ENCODE results near the gene PLBD2. TPM values are rescaled to one million over a fixed set of nuclear protein-coding genes. Genes with fewer than 3 reads are reported as not detected.

The PLBD2 gene
- total and polyA plus RNA-seq, 10 of the 15 experiments (the other 5 are each of a cell fraction or from before 2014, with no cell fraction given): 1.4 to 16.6 (median 5.9) TPM

GRCh38 chr12:113347107-113347506 lies 11.3 kb upstream of the PLBD2 start:
- FAIRE-seq (no peak), DNase-seq (ENCODE audit: low read depth, low spot score) (no peak), ATAC-seq (no peak; the same call in 2 of the 3 replicates)
- H4K20me1 ChIP-seq (ENCODE audit: control insufficient read depth, insufficient read depth): no peaks in the 10 kb centered on the region
- ChIA-PET RAD21 (ENCODE audit: unreplicated experiment) (interaction anchor here (0.6 kb wide), 1 partner anchor 12 kb away, joined by 4 read pairs; the partner anchor contains the start of gene SLC8B1), CTCF (interaction anchor here (0.5 to 1.2 kb wide), 4 partner anchors 10 to 78 kb away, joined by 3 to 4 read pairs (median 3); no protein-coding TSS in a partner anchor), POLR2A (no interaction called here), SMC1A (ENCODE audit: uncharacterized antibody, unreplicated experiment) (no interaction called here)
- H3K4me2 ChIP-seq (ENCODE audit: control insufficient read depth, insufficient read depth): no peak overlapping the region
- in situ Hi-C loops (cut with MboI) (no loop called here), intact Hi-C loops (cut with micrococcal nuclease; ENCODE audit: unreplicated experiment) (no loop called here)
- H3K27ac ChIP-seq (ENCODE audit: control insufficient read depth, insufficient read depth): no peak overlapping the region
- H3K4me1 ChIP-seq (ENCODE audit: control insufficient read depth, insufficient read depth, low read length): no peaks in the 10 kb centered on the region
- no peak overlapping the region for H3K4me3 ChIP-seq
- H3K79me2 ChIP-seq (ENCODE audit: control insufficient read depth, insufficient read depth, low read length): no peaks in the 10 kb centered on the region
- H3K27me3 ChIP-seq (replicated peaks in 1 of 2; ENCODE audit: control insufficient read depth in 2 of 2, insufficient read depth in 2 of 2, low read length in 1 of 2): no peaks in the 10 kb centered on the region; a peak in 1 of 4 replicates
- no peak overlapping the region for H2AFZ ChIP-seq (ENCODE audit: control insufficient read depth, low read depth, low read length)
- H3K36me3 ChIP-seq (ENCODE audit: control insufficient read depth in 2 of 2, insufficient read depth in 2 of 2, low read length in 1 of 2): no peaks in the 10 kb centered on the region
- WGBS (ENCODE audit: insufficient coverage, insufficient replicate concordance, low lambda C conversion rate, missing lambda C conversion rate): 58% methylated on average over 3 of the region's 3 CpGs
- H3K9ac ChIP-seq (ENCODE audit: control insufficient read depth, insufficient read depth, low read length): no peak overlapping the region
- no TSS peak for BruUV-seq (replicated peaks)
- H3K9me3 ChIP-seq (replicated peaks; ENCODE audit: control insufficient read depth, insufficient read depth, low read length): no peaks in the 10 kb centered on the region
- TF ChIP-seq CHD1 (IDR thresholded peaks at IDR 0.05; ENCODE audit: low read depth, low read length) (no peak), JUNB (IDR thresholded peaks at IDR 0.05) (no peak), MEF2A (IDR thresholded peaks at IDR 0.05; ENCODE audit: insufficient read depth, low read depth, low read length) (no peak), RAD21 (IDR thresholded peaks at IDR 0.05; ENCODE audit: insufficient read depth, low read depth, low read length) (no peak), E2F8 (IDR thresholded peaks at IDR 0.05; ENCODE audit: low read depth, partially characterized antibody) (no peak), POLR2AphosphoS2 (IDR thresholded peaks at IDR 0.05; ENCODE audit: low read depth, low read length) (no peak), BCL11A (IDR thresholded peaks at IDR 0.05; ENCODE audit: low read depth, low read length) (no peak)
- TF ChIP-seq, protein P1, sequence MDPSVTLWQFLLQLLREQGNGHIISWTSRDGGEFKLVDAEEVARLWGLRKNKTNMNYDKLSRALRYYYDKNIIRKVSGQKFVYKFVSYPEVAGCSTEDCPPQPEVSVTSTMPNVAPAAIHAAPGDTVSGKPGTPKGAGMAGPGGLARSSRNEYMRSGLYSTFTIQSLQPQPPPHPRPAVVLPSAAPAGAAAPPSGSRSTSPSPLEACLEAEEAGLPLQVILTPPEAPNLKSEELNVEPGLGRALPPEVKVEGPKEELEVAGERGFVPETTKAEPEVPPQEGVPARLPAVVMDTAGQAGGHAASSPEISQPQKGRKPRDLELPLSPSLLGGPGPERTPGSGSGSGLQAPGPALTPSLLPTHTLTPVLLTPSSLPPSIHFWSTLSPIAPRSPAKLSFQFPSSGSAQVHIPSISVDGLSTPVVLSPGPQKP (IDR thresholded peaks at IDR 0.05; ENCODE audit: low read depth, low read length): no peak
- TF ChIP-seq, protein P2, sequence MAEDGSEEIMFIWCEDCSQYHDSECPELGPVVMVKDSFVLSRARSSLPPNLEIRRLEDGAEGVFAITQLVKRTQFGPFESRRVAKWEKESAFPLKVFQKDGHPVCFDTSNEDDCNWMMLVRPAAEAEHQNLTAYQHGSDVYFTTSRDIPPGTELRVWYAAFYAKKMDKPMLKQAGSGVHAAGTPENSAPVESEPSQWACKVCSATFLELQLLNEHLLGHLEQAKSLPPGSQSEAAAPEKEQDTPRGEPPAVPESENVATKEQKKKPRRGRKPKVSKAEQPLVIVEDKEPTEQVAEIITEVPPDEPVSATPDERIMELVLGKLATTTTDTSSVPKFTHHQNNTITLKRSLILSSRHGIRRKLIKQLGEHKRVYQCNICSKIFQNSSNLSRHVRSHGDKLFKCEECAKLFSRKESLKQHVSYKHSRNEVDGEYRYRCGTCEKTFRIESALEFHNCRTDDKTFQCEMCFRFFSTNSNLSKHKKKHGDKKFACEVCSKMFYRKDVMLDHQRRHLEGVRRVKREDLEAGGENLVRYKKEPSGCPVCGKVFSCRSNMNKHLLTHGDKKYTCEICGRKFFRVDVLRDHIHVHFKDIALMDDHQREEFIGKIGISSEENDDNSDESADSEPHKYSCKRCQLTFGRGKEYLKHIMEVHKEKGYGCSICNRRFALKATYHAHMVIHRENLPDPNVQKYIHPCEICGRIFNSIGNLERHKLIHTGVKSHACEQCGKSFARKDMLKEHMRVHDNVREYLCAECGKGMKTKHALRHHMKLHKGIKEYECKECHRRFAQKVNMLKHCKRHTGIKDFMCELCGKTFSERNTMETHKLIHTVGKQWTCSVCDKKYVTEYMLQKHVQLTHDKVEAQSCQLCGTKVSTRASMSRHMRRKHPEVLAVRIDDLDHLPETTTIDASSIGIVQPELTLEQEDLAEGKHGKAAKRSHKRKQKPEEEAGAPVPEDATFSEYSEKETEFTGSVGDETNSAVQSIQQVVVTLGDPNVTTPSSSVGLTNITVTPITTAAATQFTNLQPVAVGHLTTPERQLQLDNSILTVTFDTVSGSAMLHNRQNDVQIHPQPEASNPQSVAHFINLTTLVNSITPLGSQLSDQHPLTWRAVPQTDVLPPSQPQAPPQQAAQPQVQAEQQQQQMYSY (CRISPR knock-in tag; IDR thresholded peaks at IDR 0.05): no peak
- TF ChIP-seq, protein P3, sequence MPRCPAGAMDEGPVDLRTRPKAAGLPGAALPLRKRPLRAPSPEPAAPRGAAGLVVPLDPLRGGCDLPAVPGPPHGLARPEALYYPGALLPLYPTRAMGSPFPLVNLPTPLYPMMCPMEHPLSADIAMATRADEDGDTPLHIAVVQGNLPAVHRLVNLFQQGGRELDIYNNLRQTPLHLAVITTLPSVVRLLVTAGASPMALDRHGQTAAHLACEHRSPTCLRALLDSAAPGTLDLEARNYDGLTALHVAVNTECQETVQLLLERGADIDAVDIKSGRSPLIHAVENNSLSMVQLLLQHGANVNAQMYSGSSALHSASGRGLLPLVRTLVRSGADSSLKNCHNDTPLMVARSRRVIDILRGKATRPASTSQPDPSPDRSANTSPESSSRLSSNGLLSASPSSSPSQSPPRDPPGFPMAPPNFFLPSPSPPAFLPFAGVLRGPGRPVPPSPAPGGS (IDR thresholded peaks at IDR 0.05; ENCODE audit: borderline replicate concordance, insufficient read depth, low read depth, low read length, poor library complexity, severe bottlenecking): no peak
- TF ChIP-seq, protein P4, sequence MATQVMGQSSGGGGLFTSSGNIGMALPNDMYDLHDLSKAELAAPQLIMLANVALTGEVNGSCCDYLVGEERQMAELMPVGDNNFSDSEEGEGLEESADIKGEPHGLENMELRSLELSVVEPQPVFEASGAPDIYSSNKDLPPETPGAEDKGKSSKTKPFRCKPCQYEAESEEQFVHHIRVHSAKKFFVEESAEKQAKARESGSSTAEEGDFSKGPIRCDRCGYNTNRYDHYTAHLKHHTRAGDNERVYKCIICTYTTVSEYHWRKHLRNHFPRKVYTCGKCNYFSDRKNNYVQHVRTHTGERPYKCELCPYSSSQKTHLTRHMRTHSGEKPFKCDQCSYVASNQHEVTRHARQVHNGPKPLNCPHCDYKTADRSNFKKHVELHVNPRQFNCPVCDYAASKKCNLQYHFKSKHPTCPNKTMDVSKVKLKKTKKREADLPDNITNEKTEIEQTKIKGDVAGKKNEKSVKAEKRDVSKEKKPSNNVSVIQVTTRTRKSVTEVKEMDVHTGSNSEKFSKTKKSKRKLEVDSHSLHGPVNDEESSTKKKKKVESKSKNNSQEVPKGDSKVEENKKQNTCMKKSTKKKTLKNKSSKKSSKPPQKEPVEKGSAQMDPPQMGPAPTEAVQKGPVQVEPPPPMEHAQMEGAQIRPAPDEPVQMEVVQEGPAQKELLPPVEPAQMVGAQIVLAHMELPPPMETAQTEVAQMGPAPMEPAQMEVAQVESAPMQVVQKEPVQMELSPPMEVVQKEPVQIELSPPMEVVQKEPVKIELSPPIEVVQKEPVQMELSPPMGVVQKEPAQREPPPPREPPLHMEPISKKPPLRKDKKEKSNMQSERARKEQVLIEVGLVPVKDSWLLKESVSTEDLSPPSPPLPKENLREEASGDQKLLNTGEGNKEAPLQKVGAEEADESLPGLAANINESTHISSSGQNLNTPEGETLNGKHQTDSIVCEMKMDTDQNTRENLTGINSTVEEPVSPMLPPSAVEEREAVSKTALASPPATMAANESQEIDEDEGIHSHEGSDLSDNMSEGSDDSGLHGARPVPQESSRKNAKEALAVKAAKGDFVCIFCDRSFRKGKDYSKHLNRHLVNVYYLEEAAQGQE (IDR thresholded peaks at IDR 0.05; ENCODE audit: low read depth, low read length): no peak

Measured in GM12878 (cell line).